Astrocyte (in vitro differentiated cells and primary cell): ENCODE data around the gene FBN1.

Experiments
- EZH2 ChIP-seq: IDR thresholded peaks from 2 replicates; pipeline ENCODE4 v1.6.1; 2012; ENCODE audit warnings: mild to moderate bottlenecking, low read length, inconsistent platforms; ENCODE audit not compliant: insufficient read depth
- TF ChIP-seq, protein P1 (sequence below): IDR thresholded peaks from 2 replicates; pipeline ENCODE4 v1.5.1; 2011; ENCODE audit warnings: low read depth, mild to moderate bottlenecking, inconsistent platforms, low read length, moderate library complexity; ENCODE audit not compliant: insufficient read depth

DNA sequence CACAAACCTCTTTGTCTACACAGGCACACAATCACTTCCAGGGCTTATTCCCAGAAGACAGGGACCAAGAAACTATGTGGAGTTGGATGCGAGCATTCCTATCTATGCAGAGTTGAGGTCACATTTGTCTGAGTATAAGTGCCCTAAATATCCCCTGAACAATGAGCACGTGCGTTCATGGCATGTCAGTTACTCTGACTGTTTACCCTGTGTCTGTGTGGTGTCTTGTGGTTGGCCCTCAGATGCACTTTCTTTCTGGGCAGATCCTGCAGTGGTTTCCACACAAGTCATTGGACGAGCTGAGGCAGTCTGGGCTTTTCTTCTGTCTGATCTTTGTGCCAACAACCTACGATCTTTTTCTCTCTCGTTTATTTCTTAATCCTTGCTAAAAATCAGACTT lies 134.5 kb downstream of the FBN1 start:
- TF ChIP-seq, protein P1, sequence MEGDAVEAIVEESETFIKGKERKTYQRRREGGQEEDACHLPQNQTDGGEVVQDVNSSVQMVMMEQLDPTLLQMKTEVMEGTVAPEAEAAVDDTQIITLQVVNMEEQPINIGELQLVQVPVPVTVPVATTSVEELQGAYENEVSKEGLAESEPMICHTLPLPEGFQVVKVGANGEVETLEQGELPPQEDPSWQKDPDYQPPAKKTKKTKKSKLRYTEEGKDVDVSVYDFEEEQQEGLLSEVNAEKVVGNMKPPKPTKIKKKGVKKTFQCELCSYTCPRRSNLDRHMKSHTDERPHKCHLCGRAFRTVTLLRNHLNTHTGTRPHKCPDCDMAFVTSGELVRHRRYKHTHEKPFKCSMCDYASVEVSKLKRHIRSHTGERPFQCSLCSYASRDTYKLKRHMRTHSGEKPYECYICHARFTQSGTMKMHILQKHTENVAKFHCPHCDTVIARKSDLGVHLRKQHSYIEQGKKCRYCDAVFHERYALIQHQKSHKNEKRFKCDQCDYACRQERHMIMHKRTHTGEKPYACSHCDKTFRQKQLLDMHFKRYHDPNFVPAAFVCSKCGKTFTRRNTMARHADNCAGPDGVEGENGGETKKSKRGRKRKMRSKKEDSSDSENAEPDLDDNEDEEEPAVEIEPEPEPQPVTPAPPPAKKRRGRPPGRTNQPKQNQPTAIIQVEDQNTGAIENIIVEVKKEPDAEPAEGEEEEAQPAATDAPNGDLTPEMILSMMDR, result no peak
- TF ChIP-seq EZH2, result no peak
